ENCODE data around the gene GSTM5.

DNA sequence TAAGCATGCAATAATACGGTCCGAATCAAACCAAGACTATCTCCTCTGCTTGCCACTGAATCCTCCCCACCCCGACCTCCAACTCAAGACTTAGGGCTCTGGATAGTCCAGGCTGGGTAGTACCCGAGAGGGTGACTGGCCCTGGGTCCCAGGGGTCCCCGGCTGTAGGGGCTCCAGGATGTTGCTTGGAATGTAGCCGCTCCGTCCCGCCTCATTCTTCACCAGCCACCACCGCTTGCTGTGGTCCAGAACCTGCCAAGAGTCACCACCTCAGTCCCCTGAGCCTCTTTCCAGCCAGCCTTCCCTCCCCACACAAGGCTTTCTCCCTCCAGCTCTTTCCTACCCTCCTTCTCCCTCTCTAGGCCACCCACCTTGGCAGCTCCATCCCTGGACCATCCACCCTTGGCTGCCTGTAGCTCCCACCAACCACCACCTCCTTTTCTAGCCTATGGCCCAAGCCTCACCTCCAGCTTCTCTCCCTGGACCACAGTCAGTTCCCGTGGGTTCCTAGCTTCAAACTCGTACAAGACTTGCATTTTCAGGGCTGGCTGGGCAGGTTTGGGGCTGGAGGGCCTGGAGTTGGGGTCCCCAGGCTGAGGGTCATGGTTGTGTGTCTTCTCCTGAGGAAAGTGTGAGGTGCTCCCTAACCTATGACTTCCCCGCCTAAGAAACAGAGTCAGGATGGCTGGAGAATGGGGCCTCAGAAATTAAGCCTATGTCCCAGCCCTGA, 39.6 kb downstream of the GSTM5 start:
- TF ChIP-seq, protein P1, sequence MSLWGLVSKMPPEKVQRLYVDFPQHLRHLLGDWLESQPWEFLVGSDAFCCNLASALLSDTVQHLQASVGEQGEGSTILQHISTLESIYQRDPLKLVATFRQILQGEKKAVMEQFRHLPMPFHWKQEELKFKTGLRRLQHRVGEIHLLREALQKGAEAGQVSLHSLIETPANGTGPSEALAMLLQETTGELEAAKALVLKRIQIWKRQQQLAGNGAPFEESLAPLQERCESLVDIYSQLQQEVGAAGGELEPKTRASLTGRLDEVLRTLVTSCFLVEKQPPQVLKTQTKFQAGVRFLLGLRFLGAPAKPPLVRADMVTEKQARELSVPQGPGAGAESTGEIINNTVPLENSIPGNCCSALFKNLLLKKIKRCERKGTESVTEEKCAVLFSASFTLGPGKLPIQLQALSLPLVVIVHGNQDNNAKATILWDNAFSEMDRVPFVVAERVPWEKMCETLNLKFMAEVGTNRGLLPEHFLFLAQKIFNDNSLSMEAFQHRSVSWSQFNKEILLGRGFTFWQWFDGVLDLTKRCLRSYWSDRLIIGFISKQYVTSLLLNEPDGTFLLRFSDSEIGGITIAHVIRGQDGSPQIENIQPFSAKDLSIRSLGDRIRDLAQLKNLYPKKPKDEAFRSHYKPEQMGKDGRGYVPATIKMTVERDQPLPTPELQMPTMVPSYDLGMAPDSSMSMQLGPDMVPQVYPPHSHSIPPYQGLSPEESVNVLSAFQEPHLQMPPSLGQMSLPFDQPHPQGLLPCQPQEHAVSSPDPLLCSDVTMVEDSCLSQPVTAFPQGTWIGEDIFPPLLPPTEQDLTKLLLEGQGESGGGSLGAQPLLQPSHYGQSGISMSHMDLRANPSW (CRISPR knock-in tag; conservative IDR thresholded peaks at IDR 0.05; ENCODE audit: low read depth), result no peak
- TF ChIP-seq, protein P2, sequence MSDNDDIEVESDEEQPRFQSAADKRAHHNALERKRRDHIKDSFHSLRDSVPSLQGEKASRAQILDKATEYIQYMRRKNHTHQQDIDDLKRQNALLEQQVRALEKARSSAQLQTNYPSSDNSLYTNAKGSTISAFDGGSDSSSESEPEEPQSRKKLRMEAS (CRISPR knock-in tag; IDR thresholded peaks at IDR 0.05), result no peak
- TF ChIP-seq KAT7 (CRISPR knock-in tag; IDR thresholded peaks at IDR 0.05; ENCODE audit: borderline replicate concordance) (no peak), NFYB (CRISPR knock-in tag; conservative IDR thresholded peaks at IDR 0.05; ENCODE audit: low read depth) (no peak)
- TF ChIP-seq, protein P3, sequence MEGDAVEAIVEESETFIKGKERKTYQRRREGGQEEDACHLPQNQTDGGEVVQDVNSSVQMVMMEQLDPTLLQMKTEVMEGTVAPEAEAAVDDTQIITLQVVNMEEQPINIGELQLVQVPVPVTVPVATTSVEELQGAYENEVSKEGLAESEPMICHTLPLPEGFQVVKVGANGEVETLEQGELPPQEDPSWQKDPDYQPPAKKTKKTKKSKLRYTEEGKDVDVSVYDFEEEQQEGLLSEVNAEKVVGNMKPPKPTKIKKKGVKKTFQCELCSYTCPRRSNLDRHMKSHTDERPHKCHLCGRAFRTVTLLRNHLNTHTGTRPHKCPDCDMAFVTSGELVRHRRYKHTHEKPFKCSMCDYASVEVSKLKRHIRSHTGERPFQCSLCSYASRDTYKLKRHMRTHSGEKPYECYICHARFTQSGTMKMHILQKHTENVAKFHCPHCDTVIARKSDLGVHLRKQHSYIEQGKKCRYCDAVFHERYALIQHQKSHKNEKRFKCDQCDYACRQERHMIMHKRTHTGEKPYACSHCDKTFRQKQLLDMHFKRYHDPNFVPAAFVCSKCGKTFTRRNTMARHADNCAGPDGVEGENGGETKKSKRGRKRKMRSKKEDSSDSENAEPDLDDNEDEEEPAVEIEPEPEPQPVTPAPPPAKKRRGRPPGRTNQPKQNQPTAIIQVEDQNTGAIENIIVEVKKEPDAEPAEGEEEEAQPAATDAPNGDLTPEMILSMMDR (IDR thresholded peaks at IDR 0.05), result no peak

Measured in WTC11 (cell line).